HG02763 (cell line): ENCODE data around the gene EYA3.

ENCODE experiments used
- ATAC-seq: cut with Tn5 transposase; IDR thresholded peaks from one replicate; pipeline ENCODE4 v1.9.1; 2021; ENCODE audit warnings: mild to moderate bottlenecking, moderate library complexity; ENCODE audit not compliant: unreplicated experiment

Gene EYA3

GRCh38 chr1:28114844-28115243, 26.4 kb upstream of the EYA3 start:
- ATAC-seq, result no peak

GRCh38 chr1:28113242-28113572, 24.8 kb upstream of the EYA3 start:
- ATAC-seq, result no peak

GRCh38 chr1:28112388-28113241, 24.2 kb upstream of the EYA3 start:
- no peak for ATAC-seq

- ATAC-seq, result no peak
These were observed 22.7 kb upstream of the EYA3 start for GRCh38 chr1:28111157-28111556.

- ATAC-seq, result no peak
These were observed 22.1 kb upstream of the EYA3 start for GRCh38 chr1:28110555-28110954.

GRCh38 chr1:28109639-28110038, 21.2 kb upstream of the EYA3 start:
- no peak for ATAC-seq

- ATAC-seq, result no peak
These were observed 19.6 kb upstream of the EYA3 start for GRCh38 chr1:28108001-28108400.

- no peak for ATAC-seq
These were observed 16.6 kb upstream of the EYA3 start for GRCh38 chr1:28104866-28105467.

- no peak for ATAC-seq
These were observed 13.8 kb upstream of the EYA3 start for GRCh38 chr1:28102189-28102588.

GRCh38 chr1:28099050-28099769, 10.8 kb upstream of the EYA3 start:
- no peak for ATAC-seq

GRCh38 chr1:28097100-28097472, 8.7 kb upstream of the EYA3 start:
- ATAC-seq, result no peak

GRCh38 chr1:28096210-28097099, 8.0 kb upstream of the EYA3 start:
- no peak for ATAC-seq

- no peak for ATAC-seq
These were observed 2.8 kb upstream of the EYA3 start for GRCh38 chr1:28091043-28091781.

GRCh38 chr1:28087614-28088167, 719 bp downstream of the EYA3 start:
- no peak for ATAC-seq

- ATAC-seq, result no peak
These were observed 1.8 kb downstream of the EYA3 start for GRCh38 chr1:28086651-28087050.

GRCh38 chr1:28085129-28085528, 3.3 kb downstream of the EYA3 start:
- ATAC-seq, result no peak

- ATAC-seq, result no peak
These were observed 4.5 kb downstream of the EYA3 start for GRCh38 chr1:28083876-28084275.

GRCh38 chr1:28078680-28079626, 9.5 kb downstream of the EYA3 start:
- ATAC-seq, result no peak

GRCh38 chr1:28078262-28078661, 10.1 kb downstream of the EYA3 start:
- ATAC-seq, result no peak
